Tibial artery (tissue), 4 donors: ENCODE measurements around the gene RGS19.

ENCODE experiments used
- DNase-seq, 2 donors: peaks; one replicate each; pipeline ENCODE4 v3.0.0-alpha.2; 2019
- H3K27ac ChIP-seq, 2 donors: fragments of 200-600 bp; sonication (generic) in 1 of 2; 1 replicate in 1 of 2; 2 replicates in 1 of 2; pipeline ENCODE4 v1.5.1; 2018 to 2019; ENCODE audit warnings: mild to moderate bottlenecking in 1 of 2
- H3K27me3 ChIP-seq, 2 donors: fragments of 200-600 bp; sonication (generic) in 1 of 2; one replicate each; pipeline versions ENCODE4 v1.5.1 to v1.6.0; 2016 to 2019
- H3K36me3 ChIP-seq, 3 donors: fragments of 200-600 bp; sonication (generic) in 2 of 3; one replicate each; pipeline ENCODE4 v1.5.1; 2016 to 2019; ENCODE audit warnings: mild to moderate bottlenecking in 2 of 3
- H3K4me1 ChIP-seq, 4 donors: fragments of 200-600 bp; sonication (generic) in 2 of 4; 1 replicate in 3 of 4; 2 replicates in 1 of 4; pipeline ENCODE4 v1.5.1; 2016 to 2019
- H3K4me3 ChIP-seq, 2 donors: fragments of 200-600 bp; sonication (generic) in 1 of 2; 1 replicate in 1 of 2; 2 replicates in 1 of 2; pipeline ENCODE4 v1.5.1; 2018 to 2019; ENCODE audit warnings: mild to moderate bottlenecking in 2 of 2
- H3K9me3 ChIP-seq, 3 donors: fragments of 200-600 bp; sonication (generic) in 1 of 3; one replicate each; pipeline ENCODE4 v1.5.1; 2016 to 2019
- intact Hi-C: fragments of 100-400 bp; cut with DNase I; formaldehyde crosslinking; loops from one replicate; pipeline ENCODE4 v1.15.0; 2023; ENCODE audit warnings: low total_unique reads
- TF ChIP-seq, protein P1 (sequence below), 2 experiments: fragments of 200-600 bp in 1 of 2; fragments of 450-650 bp in 1 of 2; IDR thresholded peaks; one replicate each; pipeline ENCODE4 v1.5.1; 2017 to 2019; ENCODE audit warnings: antibody characterized with exemption in 2 of 2, mild to moderate bottlenecking in 1 of 2, moderate library complexity in 1 of 2

The RGS19 gene

DNA sequence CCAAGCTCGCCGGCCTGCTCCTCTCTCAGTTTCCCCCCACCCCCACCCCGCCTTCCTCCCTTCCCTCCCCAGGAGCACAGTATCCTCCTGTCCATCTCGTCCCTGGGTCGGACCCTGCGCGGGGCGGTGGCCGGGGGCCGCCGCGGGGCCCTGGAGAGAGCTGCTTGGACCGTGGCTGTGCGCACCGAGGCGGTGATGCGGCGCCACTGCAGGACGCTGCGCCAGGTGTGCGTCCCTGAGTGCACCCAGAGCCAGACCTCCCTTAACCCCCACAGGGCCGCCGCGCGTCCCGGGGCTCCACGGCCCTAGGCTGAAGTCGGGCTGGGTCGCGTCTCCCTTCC lies 41.1 kb downstream of the RGS19 start:
- Histone ChIP-seq H3K4me1 (peaks cover 0 to 47% (median 29%) of the 10 kb centered on the region in 4 donors), H3K27ac (no peak overlapping the region), H3K36me3 (peaks cover 0 to 22% (median 18%) of the 10 kb centered on the region in 3 donors), H3K9me3 (no peaks in the 10 kb centered on the region), H3K4me3 (peak overlapping the region; percentile 31 to 51), H3K27me3 (peaks cover 3 to 76% of the 10 kb centered on the region in 2 donors)
- intact Hi-C loops: loop anchor here (2.0 kb wide), 1 partner anchor 87 kb away; no protein-coding TSS in a partner anchor
- no peak for DNase-seq
- TF ChIP-seq, protein P1, sequence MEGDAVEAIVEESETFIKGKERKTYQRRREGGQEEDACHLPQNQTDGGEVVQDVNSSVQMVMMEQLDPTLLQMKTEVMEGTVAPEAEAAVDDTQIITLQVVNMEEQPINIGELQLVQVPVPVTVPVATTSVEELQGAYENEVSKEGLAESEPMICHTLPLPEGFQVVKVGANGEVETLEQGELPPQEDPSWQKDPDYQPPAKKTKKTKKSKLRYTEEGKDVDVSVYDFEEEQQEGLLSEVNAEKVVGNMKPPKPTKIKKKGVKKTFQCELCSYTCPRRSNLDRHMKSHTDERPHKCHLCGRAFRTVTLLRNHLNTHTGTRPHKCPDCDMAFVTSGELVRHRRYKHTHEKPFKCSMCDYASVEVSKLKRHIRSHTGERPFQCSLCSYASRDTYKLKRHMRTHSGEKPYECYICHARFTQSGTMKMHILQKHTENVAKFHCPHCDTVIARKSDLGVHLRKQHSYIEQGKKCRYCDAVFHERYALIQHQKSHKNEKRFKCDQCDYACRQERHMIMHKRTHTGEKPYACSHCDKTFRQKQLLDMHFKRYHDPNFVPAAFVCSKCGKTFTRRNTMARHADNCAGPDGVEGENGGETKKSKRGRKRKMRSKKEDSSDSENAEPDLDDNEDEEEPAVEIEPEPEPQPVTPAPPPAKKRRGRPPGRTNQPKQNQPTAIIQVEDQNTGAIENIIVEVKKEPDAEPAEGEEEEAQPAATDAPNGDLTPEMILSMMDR (IDR thresholded peaks at IDR 0.05): no peak

DNA sequence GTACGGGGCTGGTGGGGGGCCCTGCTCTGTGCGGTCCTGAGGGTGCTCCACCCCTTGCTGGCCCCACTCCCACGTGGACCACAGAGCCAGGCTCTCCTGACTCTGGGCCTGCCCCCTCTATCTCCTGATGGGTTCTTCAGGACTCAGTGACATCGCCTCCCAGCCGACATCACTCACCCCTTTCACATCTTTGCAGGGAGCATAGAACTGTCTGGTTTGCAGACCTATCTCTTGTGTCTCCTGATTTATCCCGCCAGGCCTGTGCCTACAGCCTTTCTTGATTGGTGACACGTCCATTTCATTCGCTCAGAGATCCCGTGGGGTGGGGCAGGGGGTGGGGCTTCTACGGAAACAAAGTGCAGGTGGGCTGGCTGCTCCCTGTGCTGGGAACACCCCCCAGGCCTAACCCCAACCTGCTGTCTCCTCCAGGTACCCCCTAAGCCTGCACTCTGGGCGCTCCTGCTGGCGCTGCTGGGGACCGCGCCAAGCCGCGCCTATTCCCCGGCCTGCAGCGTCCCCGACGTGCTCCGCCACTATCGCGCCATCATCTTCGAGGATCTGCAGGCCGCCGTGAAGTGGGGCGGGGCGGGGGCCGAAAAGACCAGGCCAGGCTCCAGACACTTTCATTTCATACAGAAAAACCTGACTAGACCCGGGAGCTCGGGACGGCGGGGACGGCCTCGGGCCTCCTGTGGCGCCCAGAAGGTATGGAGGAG lies 41.7 kb downstream of the RGS19 start:
- H3K27me3 ChIP-seq: peaks cover 3 to 74% of the 10 kb centered on the region in 2 donors
- peak overlapping the region in 1 of 2 donors; percentile 51 for H3K4me3 ChIP-seq
- H3K27ac ChIP-seq: no peak overlapping the region
- H3K9me3 ChIP-seq: no peaks in the 10 kb centered on the region
- peaks cover under 1 to 27% (median 24%) of the 10 kb centered on the region in 3 donors for H3K36me3 ChIP-seq
- TF ChIP-seq, protein P1 (IDR thresholded peaks at IDR 0.05): no peak
- peaks cover 0 to 47% (median 29%) of the 10 kb centered on the region in 4 donors for H3K4me1 ChIP-seq
- intact Hi-C loops: loop anchor here (2.0 kb wide), 1 partner anchor 87 kb away; no protein-coding TSS in a partner anchor
- no peak for DNase-seq

DNA sequence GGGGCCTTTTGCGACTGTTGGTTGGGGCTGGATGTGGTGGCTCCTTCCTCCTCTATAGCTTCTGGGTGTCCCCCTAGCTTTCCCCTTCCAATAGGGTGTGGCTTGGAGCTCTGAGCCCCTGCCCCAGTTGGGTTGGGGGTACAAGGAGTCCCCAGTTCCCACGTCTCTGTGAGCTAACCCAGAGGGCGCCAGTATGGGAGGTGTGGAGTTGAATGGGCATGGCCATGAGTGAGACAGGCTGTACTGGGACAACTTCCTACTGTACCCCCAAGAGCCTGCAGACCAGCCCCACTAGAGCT lies 42.2 kb downstream of the RGS19 start:
- no peak overlapping the region for H3K27ac ChIP-seq
- H3K36me3 ChIP-seq: peaks cover 6 to 32% (median 29%) of the 10 kb centered on the region in 3 donors
- intact Hi-C loops: no loop called here
- TF ChIP-seq, protein P1 (IDR thresholded peaks at IDR 0.05): no peak
- H3K4me1 ChIP-seq: peaks cover 0 to 43% (median 25%) of the 10 kb centered on the region in 4 donors
- H3K27me3 ChIP-seq: peaks cover under 1 to 69% of the 10 kb centered on the region in 2 donors
- H3K9me3 ChIP-seq: no peaks in the 10 kb centered on the region
- no peak for DNase-seq
- no peak overlapping the region for H3K4me3 ChIP-seq

DNA sequence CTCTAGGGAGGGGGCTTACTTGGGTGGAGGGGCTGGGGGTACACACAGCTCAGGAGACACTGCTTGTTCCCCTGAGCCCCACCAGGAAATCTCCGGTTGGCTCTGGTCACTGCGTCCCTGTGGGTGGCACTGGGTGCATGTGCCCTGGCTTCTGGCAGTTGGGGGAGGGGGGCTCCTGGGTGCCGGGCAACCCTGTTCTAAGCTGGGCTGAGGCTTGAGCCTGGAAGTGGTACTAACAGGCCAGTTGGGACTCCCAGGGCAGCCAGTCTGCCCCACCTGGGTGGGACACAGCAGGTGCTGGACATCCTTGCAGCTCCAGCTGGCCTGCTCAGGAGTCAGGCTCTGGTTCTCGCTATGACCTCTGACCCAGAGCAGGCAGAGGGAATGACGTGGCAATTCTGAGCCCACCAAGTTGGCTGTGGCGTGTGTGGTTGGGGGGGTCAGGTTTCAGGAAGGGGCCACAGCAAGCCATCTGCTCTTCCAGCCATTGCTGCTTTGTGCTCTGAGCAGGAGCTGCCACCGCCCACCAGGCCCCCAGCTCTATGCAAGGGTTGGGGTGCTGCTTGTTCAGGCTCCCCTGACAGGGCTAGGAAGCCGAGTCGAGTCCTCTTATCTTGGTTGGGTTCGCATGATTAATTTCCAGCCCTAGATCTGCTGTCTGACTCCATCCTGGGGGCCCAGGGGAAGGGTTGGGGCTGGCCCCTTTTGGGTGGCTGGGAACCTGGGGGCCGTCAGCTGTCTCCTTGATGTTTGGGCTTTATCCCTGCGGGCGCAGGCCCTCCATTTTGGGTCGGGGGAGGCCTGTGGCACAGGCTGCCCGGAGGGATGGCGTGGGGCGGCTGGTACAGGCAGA lies 42.7 kb downstream of the RGS19 start:
- Histone ChIP-seq H3K4me1 (peaks cover 0 to 37% (median 19%) of the 10 kb centered on the region in 4 donors), H3K9me3 (no peaks in the 10 kb centered on the region), H3K4me3 (no peak overlapping the region), H3K27ac (no peak overlapping the region), H3K27me3 (peaks cover 0 to 63% of the 10 kb centered on the region in 2 donors), H3K36me3 (peaks cover 12 to 38% (median 34%) of the 10 kb centered on the region in 3 donors)
- DNase-seq: no peak
- TF ChIP-seq, protein P1 (IDR thresholded peaks at IDR 0.05): no peak
- intact Hi-C loops: no loop called here

DNA sequence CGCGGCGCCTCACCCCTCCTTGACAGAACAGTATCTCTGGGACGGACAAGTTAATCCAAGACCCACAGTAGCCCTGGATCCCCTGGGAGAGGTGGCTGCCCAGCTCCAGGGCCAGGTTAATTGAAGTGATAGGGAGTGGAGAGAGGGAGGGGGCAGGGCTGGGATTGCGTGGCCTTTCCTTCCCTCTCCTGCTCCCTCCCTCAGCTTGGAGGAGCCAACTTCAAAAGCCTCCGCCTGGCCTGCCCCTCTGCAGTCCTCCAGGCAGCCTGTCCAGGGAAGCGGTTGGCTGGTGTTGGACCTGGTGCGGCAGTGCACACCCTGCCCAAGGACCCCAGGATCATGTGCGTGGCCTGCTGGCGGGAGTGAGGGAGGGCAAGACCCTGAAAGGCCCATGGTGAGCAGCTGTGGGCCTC lies 43.4 kb downstream of the RGS19 start, which contains the start of gene C20orf204:
C20orf204 (plus strand) TSS at position 250 of the 413 bp plus-strand sequence; CDS start at position 392, 142 bp downstream.
- Histone ChIP-seq H3K36me3 (peaks cover 15 to 44% (median 41%) of the 10 kb centered on the region in 3 donors), H3K27me3 (peaks cover 0 to 57% of the 10 kb centered on the region in 2 donors), H3K4me3 (no peak within 1 kb of the TSS), H3K4me1 (peaks cover 0 to 34% (median 18%) of the 10 kb centered on the region in 4 donors), H3K9me3 (no peaks in the 10 kb centered on the region), H3K27ac (no peak within 1 kb of the TSS)
- intact Hi-C loops: no loop called here
- no peak for DNase-seq
- TF ChIP-seq, protein P1 (IDR thresholded peaks at IDR 0.05): no peak
